ENCODE results near the gene FAM118B. TPM values are rescaled to one million over a fixed set of nuclear protein-coding genes. Genes with fewer than 3 reads are reported as not detected.
A peak's percentile ranks its signal among the peaks of the same experiment; 100 is the strongest.

FAM118B gene
- total RNA-seq, 1 experiment from 2014 or later, result 41.6 TPM

DNA sequence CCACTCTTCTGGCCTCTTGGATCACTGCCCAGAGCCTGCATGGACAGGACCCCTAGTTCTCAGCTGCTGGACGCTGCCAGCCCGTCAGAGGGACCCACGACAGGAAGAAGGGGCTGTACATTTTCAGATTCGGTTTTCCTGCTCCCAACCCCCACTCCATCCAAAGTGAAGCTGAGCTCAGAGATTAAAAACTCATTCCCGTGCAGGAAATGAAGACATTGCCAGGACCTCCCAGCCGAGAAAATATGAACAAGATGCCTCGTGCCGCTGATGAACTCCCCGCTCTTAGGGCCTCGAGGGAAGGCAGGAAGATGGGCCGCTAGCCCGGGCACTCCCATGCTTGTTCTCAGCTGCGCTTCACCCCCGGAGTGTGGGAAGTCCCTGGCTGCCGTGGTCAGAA lies 36.2 kb upstream of the FAM118B start:
- in situ Hi-C loops (cut with HindIII; ENCODE audit: low pct_unique_long_range_greater_than_20kb, low sequenced_read_pairs), result no loop called here
- DNase-seq (ENCODE audit: low read depth, low spot score) (no peak), ATAC-seq (no peak)
- CTCF ChIA-PET, result no interaction called here
- Histone ChIP-seq H3K4me1 (ENCODE audit: control insufficient read depth, insufficient read depth, low read length) (no peaks in the 10 kb centered on the region), H3K27me3 (ENCODE audit: control insufficient read depth, insufficient read depth, low read length) (no peaks in the 10 kb centered on the region), H3K4me3 (ENCODE audit: low read depth in 2 of 2, low read length in 2 of 2) (no peak overlapping the region), H3K36me3 (ENCODE audit: control insufficient read depth, insufficient read depth, low read length) (no peaks in the 10 kb centered on the region), H3K9me3 (ENCODE audit: control insufficient read depth, insufficient read depth, low read depth, low read length) (no peaks in the 10 kb centered on the region), H3K27ac (ENCODE audit: low read length) (no peak overlapping the region)
- POLR2A ChIA-PET, result no interaction called here
- intact Hi-C loops (cut with micrococcal nuclease; ENCODE audit: unreplicated experiment), result no loop called here
- TF ChIP-seq, protein P1, sequence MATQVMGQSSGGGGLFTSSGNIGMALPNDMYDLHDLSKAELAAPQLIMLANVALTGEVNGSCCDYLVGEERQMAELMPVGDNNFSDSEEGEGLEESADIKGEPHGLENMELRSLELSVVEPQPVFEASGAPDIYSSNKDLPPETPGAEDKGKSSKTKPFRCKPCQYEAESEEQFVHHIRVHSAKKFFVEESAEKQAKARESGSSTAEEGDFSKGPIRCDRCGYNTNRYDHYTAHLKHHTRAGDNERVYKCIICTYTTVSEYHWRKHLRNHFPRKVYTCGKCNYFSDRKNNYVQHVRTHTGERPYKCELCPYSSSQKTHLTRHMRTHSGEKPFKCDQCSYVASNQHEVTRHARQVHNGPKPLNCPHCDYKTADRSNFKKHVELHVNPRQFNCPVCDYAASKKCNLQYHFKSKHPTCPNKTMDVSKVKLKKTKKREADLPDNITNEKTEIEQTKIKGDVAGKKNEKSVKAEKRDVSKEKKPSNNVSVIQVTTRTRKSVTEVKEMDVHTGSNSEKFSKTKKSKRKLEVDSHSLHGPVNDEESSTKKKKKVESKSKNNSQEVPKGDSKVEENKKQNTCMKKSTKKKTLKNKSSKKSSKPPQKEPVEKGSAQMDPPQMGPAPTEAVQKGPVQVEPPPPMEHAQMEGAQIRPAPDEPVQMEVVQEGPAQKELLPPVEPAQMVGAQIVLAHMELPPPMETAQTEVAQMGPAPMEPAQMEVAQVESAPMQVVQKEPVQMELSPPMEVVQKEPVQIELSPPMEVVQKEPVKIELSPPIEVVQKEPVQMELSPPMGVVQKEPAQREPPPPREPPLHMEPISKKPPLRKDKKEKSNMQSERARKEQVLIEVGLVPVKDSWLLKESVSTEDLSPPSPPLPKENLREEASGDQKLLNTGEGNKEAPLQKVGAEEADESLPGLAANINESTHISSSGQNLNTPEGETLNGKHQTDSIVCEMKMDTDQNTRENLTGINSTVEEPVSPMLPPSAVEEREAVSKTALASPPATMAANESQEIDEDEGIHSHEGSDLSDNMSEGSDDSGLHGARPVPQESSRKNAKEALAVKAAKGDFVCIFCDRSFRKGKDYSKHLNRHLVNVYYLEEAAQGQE (IDR thresholded peaks at IDR 0.05; ENCODE audit: insufficient read depth in 1 of 2, low read depth in 2 of 2, low read length in 1 of 2), result no peak
- TF ChIP-seq, protein P2, sequence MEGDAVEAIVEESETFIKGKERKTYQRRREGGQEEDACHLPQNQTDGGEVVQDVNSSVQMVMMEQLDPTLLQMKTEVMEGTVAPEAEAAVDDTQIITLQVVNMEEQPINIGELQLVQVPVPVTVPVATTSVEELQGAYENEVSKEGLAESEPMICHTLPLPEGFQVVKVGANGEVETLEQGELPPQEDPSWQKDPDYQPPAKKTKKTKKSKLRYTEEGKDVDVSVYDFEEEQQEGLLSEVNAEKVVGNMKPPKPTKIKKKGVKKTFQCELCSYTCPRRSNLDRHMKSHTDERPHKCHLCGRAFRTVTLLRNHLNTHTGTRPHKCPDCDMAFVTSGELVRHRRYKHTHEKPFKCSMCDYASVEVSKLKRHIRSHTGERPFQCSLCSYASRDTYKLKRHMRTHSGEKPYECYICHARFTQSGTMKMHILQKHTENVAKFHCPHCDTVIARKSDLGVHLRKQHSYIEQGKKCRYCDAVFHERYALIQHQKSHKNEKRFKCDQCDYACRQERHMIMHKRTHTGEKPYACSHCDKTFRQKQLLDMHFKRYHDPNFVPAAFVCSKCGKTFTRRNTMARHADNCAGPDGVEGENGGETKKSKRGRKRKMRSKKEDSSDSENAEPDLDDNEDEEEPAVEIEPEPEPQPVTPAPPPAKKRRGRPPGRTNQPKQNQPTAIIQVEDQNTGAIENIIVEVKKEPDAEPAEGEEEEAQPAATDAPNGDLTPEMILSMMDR (IDR thresholded peaks at IDR 0.05), result no peak
- TF ChIP-seq POLR2AphosphoS5 (IDR thresholded peaks at IDR 0.05; ENCODE audit: low read depth, low read length) (no peak), SIN3A (IDR thresholded peaks at IDR 0.05; ENCODE audit: borderline replicate concordance, insufficient read depth, low read depth, low read length) (no peak), TCF7L2 (IDR thresholded peaks at IDR 0.05; ENCODE audit: low read depth, low read length) (no peak)
- BruUV-seq (replicated peaks), result no TSS peak

DNA sequence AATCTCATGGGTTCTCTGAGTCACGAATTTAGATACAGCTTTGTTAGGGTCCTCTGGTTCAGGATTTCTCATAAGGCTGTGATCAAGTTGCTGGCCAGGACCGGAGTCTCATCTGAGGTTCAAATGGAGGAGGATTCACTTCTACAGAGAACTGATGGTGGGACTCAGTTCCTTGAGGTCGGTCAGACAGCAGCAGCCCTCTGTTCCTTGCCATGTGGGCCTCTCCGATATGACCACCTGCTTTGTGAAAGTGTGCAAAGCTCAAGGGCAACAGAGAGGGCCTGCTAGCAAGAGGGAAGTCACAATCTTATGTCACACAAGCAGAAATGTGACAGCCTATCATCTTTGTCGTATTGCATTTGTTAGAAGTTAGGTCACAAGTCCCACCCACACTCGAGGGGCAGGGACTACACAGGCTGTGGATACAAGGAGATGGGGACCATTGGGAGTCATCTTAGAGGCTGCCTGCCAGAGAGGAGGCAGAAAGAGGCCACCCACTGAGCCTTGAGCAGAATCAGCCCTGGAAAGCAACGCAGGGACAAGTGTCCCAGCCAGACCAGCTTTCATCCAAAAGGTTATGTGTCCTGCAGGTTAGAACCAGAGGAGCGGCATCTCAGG lies 34.6 kb upstream of the FAM118B start:
- ChIA-PET POLR2A (no interaction called here), CTCF (no interaction called here)
- DNase-seq (ENCODE audit: low read depth, low spot score) (no peak), ATAC-seq (peak; percentile 40; the same call in 1 of the 2 replicates)
- Histone ChIP-seq H3K9me3 (ENCODE audit: control insufficient read depth, insufficient read depth, low read depth, low read length) (no peaks in the 10 kb centered on the region), H3K4me1 (ENCODE audit: control insufficient read depth, insufficient read depth, low read length) (no peaks in the 10 kb centered on the region), H3K4me3 (ENCODE audit: low read depth in 2 of 2, low read length in 2 of 2) (no peak overlapping the region), H3K36me3 (ENCODE audit: control insufficient read depth, insufficient read depth, low read length) (no peaks in the 10 kb centered on the region), H3K27ac (ENCODE audit: low read length) (no peak overlapping the region), H3K27me3 (ENCODE audit: control insufficient read depth, insufficient read depth, low read length) (no peaks in the 10 kb centered on the region)
- in situ Hi-C loops (cut with HindIII; ENCODE audit: low pct_unique_long_range_greater_than_20kb, low sequenced_read_pairs), result no loop called here
- no TSS peak for BruUV-seq (replicated peaks)
- intact Hi-C loops (cut with micrococcal nuclease; ENCODE audit: unreplicated experiment), result no loop called here
- TF ChIP-seq, protein P2 (IDR thresholded peaks at IDR 0.05), result no peak
- TF ChIP-seq TCF7L2 (IDR thresholded peaks at IDR 0.05; ENCODE audit: low read depth, low read length) (no peak), SIN3A (IDR thresholded peaks at IDR 0.05; ENCODE audit: borderline replicate concordance, insufficient read depth, low read depth, low read length) (no peak), POLR2AphosphoS5 (IDR thresholded peaks at IDR 0.05; ENCODE audit: low read depth, low read length) (no peak)
- TF ChIP-seq, protein P1 (IDR thresholded peaks at IDR 0.05; ENCODE audit: insufficient read depth in 1 of 2, low read depth in 2 of 2, low read length in 1 of 2), result no peak

Measured in Panc1 (cell line).